NCI-H128 (cell line): ENCODE data around the gene RASGRP2.

Source experiments
- DNase-seq: peaks from one replicate; lab custom pipeline; 2025; ENCODE audit not compliant: unreplicated experiment; lab: John Stamatoyannopoulos, UW

The RASGRP2 gene

GRCh38 chr11:64742087-64742888 lies 1.7 kb downstream of the RASGRP2 start:
- no peak for DNase-seq

GRCh38 chr11:64741375-64742086 lies 2.4 kb downstream of the RASGRP2 start:
- DNase-seq = no peak

GRCh38 chr11:64739871-64740270 lies 4.1 kb downstream of the RASGRP2 start:
- DNase-seq = no peak

- DNase-seq = no peak
These were observed 7.3 kb downstream of the RASGRP2 start for GRCh38 chr11:64736654-64737053.

- DNase-seq = no peak
These were observed 8.2 kb downstream of the RASGRP2 start for GRCh38 chr11:64735725-64736259.

DNA sequence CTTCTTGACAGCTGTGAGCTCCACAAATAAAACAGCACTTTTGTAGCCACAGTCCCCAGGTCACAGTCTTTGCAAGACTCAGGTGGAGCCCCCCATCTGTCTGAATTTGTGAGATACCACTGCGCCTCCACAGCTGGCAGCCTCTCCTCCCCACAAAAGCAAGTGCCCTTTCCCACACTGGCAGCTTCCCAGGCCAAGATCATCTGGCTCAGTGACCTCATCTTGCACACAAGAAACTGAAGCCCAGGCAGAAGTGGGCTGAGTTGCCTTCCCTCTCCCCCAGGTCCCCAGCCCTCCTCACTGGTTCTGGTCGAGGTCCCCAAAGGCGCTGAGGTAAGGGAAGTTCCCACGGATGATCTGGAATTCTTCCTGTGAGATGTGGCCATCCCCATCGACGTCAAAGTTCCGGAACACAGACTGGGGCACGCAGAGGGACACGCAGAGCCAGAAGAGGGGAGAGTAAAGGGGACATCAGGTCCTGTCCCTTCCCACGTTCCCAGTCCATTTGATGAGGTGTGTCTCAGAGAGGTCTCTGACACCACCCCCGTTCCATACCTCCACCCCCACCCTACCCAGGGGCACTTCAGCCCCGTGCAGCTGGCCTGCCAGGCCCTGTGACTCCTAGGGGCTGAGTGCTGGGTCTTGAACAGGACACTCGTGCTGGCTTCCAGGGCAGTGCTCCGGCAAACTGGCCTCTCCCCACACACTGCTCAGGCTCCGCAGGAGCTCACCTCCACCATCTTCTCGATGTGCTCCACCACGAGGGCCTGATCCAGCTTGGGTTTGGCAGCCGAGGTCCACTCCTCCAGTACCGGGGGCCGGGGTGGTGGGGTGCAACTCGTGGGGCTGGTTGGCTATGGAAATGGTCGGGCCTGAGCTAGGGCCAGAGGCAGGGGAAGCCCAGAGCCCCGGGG lies 8.9 kb downstream of the RASGRP2 start:
- no peak for DNase-seq

DNA sequence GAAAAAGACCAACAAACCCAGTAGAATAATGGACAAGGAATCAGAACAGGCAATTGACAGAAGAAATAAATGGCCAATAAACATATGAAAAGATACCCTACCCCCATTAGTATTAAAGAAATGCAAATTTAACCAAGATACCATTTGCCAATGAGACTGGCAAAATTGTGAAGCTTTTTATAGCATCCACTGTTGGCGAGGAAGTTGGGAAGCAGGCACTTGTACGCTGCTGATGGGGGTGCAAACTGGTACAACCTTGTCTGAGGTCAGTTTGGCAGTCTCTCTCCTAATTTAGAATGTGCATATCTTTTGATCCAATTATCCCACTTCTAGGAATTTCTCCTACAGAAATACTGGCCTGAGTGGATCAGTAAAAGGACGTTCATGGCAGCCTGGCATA lies 12.3 kb downstream of the RASGRP2 start:
- no peak for DNase-seq

- no peak for DNase-seq
These were observed 14.0 kb downstream of the RASGRP2 start for GRCh38 chr11:64729851-64730382.

- DNase-seq = no peak
These were observed 15.1 kb downstream of the RASGRP2 start for GRCh38 chr11:64728757-64729365.

DNA sequence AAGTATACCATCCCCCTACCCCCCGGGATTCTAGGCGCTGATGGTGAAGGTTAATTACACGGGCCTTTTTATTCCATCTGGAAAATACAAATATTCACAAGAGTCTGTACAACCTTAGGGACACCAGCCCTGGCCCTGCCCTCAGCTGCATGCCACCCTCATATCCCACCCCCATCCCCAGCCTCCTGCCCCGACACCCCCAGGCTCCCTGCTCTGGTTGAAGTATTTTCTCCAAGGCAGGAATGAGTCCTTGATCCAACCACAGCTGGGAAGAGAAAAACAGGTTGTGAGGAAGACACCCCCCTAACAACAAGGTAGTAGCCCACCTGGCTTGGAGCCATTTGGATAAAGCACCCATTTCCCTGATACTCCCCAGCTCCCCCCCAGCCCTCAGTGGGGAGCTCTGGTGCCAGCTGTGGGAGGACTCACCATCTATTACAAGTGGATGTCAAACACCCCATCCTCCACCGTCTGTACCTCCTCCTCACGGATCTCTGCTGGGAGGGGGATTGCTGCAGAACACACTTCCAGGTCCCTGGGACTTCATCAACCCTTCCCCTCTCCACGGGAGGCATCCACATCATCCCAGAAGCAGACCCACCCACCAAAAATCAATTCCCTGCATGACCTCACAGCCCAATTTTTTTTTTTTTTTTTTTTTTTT lies 16.9 kb downstream of the RASGRP2 start:
- no peak for DNase-seq

DNA sequence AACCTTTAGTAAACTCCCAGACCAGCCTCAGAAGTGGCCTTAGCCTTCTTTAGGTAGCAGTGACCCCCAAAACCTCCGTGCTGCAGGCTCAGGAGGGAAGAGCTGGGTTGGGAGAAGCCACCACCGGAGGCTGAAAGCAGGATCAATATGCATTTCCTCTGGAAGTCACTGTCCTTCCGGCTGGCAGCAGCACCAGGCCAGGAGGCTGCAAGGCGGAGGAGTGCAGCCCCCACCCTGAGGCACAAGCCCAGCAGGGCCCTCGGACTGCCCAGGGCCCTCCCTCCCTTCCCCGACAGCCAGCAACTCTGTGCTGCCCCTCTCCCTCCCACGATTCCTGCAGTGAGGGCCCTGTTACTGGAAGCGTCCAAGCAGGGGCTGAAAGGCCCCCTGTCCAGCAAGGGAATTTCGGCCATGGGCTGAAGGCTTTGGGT lies 17.7 kb downstream of the RASGRP2 start:
- DNase-seq = no peak

- no peak for DNase-seq
These were observed 18.9 kb downstream of the RASGRP2 start for GRCh38 chr11:64724863-64725532.

DNA sequence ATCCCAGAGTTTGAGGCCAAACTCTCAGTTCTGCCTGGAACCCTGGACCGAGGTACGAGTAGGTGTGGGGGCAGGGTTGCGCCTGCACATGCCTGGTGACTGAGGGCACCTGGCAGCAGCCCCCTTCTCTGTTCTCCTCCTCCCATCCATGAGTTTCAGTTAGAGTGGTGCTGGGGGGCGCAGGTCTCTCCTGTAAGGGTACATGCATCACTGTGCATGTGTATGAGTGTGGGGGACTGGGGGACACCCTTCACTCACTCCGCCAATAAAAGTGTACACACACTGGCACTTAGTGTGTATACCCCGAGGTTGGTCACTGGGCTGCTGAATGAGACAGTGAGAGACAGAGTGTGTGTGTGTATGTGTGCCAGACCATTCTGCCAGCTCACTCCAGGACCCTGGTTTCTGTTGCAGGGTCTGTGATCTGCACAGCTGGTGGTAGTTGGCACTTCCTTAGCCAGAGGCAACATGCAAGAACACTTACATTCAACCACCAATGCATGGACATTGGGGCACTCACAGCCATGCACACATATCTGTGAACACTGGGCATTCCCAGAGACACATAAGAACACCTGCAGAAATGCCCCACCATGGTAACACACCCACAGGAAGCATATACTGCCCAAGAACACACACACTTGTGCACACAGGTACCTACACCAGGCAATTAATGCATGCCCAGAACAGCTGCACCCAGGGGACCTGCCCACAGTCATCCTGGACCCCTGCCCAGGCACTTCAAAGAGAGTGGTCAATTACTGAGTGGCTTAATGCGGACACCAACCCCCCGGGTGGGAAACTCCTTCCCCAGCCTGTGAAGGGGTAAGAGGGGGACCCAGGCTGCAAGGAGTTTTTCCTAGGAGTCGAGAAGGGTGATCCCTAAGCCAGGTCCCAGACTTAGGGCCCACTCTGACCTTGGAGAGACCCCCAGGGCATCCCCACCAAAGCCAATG lies 19.8 kb downstream of the RASGRP2 start:
- DNase-seq = no peak

GRCh38 chr11:64723117-64723906 lies 20.6 kb downstream of the RASGRP2 start, which contains the start of gene NRXN2:
Gene NRXN2, minus strand, starts transcription at chr11:64723197. Its CDS starts 9,498 bp downstream, at chr11:64713699.
- peak; percentile 76 for DNase-seq

DNA sequence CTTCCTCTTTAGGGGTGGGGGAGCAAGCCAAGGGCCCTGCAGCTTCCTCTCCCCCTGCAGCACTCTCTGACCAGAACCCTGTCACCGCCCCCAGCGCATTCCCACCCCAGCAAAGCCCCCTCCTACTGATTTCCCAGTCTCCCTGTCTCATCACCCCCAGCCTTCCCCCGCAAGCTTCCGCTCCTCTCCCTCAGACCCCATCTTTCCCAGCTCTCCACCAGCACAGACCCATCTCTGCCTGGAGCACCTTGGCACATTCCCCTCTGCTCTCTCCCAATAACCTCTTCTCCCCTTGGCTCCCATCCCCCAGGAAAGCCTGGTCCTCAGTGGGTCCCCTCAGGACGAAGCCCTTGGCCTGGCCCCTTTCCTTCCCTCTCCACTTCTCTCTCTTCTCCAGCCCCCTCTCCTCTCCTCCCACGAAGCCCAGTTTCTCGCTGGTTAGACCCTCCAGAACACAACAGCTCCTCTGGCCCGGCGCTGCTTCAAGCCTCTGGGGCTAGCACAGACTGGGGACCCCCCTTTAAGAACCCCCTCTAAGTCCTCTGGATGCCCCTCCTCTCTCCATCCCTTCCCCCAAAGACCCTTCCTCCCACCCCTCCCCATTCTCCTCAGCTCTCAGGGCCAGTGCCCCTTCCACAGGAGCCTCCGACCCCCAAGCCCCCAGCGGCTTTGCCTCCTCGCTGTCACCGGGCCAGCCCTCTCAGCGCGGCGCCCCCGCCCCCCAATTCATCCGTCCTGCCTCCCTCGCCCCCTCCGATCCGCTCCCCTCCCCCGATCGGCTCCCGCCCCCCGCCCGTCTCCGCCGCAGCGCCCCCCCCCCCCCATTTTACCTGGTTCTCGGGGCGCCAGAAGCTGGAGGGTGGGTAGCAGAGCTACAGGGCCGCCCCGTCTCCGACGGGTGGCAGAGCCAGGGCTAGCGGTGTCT lies 21.5 kb downstream of the RASGRP2 start:
- DNase-seq = no peak

DNA sequence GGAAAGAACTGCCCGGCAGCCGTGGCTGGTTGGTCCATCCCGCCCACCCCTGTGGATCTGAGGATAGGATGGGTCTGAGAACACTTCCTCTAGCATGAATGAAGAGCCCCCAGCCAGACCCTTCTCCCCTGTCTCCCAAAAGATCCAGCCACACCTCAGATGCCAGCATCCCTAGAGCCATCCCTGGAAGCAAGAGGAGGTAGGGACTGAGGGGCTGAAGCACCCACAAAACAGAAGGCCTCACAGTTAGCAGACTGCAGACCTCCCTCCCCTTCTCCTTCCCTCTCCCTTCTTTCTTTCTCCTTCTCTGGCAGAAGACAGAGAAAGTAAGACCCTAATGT lies 22.6 kb downstream of the RASGRP2 start:
- DNase-seq = no peak
